ENCODE measurements around the gene FAM13B.
A peak's percentile ranks its signal among the peaks of the same experiment; 100 is the strongest.
"Not testable (repeated sequence)": the region's sequence is repeated elsewhere in the genome, so short reads cannot be mapped to it uniquely, and the experiment has no call there.

The FAM13B gene

DNA sequence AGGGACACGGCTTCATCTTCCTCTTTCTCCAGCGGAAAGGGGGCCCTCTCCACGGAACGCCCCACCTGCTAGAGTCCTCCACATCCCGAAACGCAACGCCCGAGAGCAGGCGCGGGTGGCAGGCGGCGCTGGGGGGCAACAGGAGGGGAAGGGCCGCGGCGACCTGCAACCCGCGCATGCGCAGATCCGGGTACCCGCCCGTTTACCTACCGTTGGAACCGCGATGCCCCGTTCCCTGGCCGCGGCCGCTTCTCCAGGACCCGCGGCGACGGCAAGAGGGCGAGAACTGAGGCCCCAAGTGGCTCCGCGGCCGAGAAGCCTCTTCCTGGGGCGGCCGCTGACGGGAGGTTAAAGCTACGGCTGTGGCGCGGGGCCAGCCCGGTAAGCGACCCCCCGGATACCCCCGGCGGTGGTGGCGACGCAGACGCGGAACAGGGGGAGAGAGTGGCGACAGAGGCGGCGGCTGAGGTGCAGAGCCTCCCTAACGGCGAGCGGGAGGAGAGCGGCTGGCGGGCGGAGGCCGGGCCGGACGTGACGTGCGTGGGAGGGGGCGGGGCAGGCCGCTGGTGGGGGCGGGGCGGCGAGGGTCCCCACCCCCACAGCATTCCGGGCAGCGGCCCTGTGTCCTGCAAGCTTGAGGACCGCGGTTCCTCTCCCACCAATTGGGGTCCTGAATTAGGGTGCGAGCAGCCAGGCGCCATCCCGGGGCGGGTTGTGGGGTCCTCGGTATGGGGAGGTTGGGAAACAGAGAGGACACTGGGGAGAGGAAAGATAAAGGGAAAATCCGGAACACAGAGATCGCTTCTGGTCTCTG, at the start of gene FAM13B:
Gene FAM13B, minus strand, starts transcription at position 508 of the 814 bp plus-strand sequence. CDS start 13,968 bp downstream, outside the sequence.
- Histone ChIP-seq H3K27ac (peak within 1 kb of the TSS; percentile 95), H3K4me3 (peak within 1 kb of the TSS; percentile 98), H3K36me3 (ENCODE audit: insufficient read depth, low read length) (peaks cover 6% of the 10 kb centered on the region; the same call in 1 of the 2 replicates), H3K9me3 (ENCODE audit: low read depth, low read length) (no peaks in the 10 kb centered on the region), H3K9ac (ENCODE audit: insufficient read length) (peak within 1 kb of the TSS; percentile 98)
- TF ChIP-seq EZH2 (IDR thresholded peaks at IDR 0.05) (no peak), POLR2AphosphoS5 (IDR thresholded peaks at IDR 0.05; ENCODE audit: borderline replicate concordance, low read depth, low read length) (peak; percentile 94), FOXP2 (optimal IDR thresholded peaks at IDR 0.05; ENCODE audit: control extremely low read depth, extremely low read length, insufficient read depth) (no peak)
- no peak for DNase-seq (ENCODE audit: low read depth, low spot score)

DNA sequence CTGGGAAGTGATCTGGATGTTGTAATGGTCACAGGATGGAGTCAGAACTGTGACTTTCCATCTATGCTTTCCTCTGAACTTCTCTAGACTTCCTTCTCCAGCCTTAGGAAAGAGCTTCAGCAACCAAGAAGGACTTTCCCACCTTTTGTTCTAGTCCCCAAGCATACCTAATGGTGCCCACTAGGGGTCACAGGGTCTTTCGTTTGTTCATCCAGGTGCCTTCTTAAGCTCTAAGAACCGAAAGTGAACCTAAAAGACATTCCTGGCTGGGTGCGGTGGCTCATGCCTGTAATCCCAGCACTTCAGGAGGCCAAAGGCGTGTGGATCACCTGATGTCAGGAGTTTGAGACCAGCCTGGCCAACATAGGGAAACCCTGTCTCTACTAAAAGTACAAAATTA, 49.2 kb upstream of the FAM13B start:
- no peak for DNase-seq (ENCODE audit: low read depth, low spot score)
- TF ChIP-seq EZH2 (IDR thresholded peaks at IDR 0.05), result no peak
- TF ChIP-seq FOXP2 (optimal IDR thresholded peaks at IDR 0.05; ENCODE audit: control extremely low read depth, extremely low read length, insufficient read depth), result no peak
- no peak for TF ChIP-seq POLR2AphosphoS5 (IDR thresholded peaks at IDR 0.05; ENCODE audit: borderline replicate concordance, low read depth, low read length)
- no peak overlapping the region for H3K9ac ChIP-seq (ENCODE audit: insufficient read length)
- H3K36me3 ChIP-seq (ENCODE audit: insufficient read depth, low read length), result no peaks in the 10 kb centered on the region
- no peak overlapping the region for H3K4me3 ChIP-seq
- H3K9me3 ChIP-seq (ENCODE audit: low read depth, low read length), result no peaks in the 10 kb centered on the region
- no peak overlapping the region for H3K27ac ChIP-seq

DNA sequence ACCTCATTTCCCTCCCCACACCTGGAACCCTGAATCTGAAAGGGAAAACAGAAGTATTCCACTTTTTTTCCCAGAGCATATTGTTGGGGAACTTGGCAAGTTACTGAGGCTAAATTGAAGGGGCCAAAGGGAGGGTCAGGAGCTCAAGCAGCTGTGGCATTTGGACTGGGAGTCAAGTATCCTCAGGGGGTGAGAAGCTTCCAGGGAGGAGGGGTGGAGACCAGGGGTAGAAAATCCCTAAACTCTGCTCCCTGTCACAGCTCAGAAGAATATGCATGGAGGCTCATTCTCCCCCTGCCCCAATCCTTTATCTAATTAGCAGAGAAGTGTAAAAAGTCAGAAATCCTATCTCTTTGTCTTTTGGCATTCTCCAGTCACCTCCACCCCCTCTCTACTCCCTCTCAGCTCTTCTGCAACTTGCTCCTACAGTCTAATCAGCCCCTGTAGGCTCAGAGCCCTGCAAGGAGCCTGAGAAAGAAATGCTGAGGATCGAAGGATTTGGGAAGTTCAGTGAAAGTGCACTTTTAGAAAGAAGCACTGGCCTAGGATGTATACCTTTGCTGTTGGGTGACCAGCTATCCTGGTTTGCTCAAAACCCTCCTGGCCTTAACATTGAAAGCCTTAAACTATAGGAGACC, 45.2 kb upstream of the FAM13B start:
- no peak overlapping the region for H3K4me3 ChIP-seq
- TF ChIP-seq EZH2 (IDR thresholded peaks at IDR 0.05) (no peak), FOXP2 (optimal IDR thresholded peaks at IDR 0.05; ENCODE audit: control extremely low read depth, extremely low read length, insufficient read depth) (no peak), POLR2AphosphoS5 (IDR thresholded peaks at IDR 0.05; ENCODE audit: borderline replicate concordance, low read depth, low read length) (no peak)

DNA sequence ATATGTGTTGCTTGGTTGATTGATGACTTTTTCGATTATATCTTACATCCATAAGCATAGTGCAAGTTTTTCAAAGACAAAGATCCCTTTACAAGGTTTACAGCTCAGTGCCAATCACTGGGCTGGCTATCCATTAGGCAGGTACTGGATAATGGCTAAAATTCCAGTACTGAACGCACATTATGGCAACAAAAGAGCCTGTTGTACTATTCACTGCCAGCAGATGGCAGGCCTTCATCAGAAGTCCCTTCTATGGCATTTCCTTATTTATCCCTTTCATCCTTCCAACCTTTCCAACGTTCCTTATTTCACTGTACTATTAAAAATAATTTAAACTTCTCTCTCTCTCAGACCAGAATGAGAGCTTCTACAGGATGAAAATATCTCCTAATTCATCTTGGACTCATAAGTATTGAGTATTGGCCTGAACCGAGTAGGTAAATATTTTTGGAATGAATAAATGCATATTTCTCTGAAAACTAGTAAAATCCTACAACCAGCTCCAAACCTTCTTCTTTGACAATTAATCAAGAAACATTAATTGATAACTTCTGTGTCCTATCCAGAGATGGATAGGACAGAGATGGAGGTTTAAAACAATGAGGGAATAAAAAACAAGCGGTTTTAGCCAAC, 44.3 kb upstream of the FAM13B start:
- DNase-seq (ENCODE audit: low read depth, low spot score), result peak; percentile 3
- no peak overlapping the region for H3K4me3 ChIP-seq
- H3K27ac ChIP-seq, result no peak overlapping the region
- no peak overlapping the region for H3K9ac ChIP-seq (ENCODE audit: insufficient read length)
- TF ChIP-seq FOXP2 (optimal IDR thresholded peaks at IDR 0.05; ENCODE audit: control extremely low read depth, extremely low read length, insufficient read depth) (no peak), EZH2 (IDR thresholded peaks at IDR 0.05) (no peak), POLR2AphosphoS5 (IDR thresholded peaks at IDR 0.05; ENCODE audit: borderline replicate concordance, low read depth, low read length) (no peak)
- H3K9me3 ChIP-seq (ENCODE audit: low read depth, low read length), result no peaks in the 10 kb centered on the region
- no peaks in the 10 kb centered on the region for H3K36me3 ChIP-seq (ENCODE audit: insufficient read depth, low read length)

More for the DNA sequence above, 45.2 kb upstream of the FAM13B start:
- Histone ChIP-seq H3K27ac (no peak overlapping the region), H3K36me3 (ENCODE audit: insufficient read depth, low read length) (no peaks in the 10 kb centered on the region), H3K9me3 (ENCODE audit: low read depth, low read length) (no peaks in the 10 kb centered on the region), H3K9ac (ENCODE audit: insufficient read length) (peak overlapping the region; percentile 25)
- no peak for DNase-seq (ENCODE audit: low read depth, low spot score)

DNA sequence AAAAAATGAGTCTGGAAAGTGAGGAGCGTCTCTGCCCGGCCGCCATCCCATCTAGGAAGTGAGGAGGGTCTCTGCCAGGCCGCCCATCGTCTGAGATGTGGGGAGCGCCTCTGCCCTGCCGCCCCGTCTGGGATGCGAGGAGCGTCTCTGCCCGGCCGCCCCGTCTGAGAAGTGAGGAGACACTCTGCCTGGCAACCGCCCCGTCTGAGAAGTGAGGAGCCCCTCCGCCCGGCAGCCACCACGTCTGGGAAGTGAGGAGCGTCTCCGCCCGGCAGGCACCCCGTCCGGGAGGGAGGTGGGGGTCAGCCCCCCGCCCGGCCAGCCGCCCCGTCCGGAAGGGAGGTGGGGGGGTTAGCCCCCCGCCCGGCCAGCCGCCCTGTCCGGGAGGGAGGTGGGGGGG, 37.1 kb upstream of the FAM13B start:
- not testable (repeated sequence) for H3K36me3 ChIP-seq (ENCODE audit: insufficient read depth, low read length); H3K4me3 ChIP-seq

DNA sequence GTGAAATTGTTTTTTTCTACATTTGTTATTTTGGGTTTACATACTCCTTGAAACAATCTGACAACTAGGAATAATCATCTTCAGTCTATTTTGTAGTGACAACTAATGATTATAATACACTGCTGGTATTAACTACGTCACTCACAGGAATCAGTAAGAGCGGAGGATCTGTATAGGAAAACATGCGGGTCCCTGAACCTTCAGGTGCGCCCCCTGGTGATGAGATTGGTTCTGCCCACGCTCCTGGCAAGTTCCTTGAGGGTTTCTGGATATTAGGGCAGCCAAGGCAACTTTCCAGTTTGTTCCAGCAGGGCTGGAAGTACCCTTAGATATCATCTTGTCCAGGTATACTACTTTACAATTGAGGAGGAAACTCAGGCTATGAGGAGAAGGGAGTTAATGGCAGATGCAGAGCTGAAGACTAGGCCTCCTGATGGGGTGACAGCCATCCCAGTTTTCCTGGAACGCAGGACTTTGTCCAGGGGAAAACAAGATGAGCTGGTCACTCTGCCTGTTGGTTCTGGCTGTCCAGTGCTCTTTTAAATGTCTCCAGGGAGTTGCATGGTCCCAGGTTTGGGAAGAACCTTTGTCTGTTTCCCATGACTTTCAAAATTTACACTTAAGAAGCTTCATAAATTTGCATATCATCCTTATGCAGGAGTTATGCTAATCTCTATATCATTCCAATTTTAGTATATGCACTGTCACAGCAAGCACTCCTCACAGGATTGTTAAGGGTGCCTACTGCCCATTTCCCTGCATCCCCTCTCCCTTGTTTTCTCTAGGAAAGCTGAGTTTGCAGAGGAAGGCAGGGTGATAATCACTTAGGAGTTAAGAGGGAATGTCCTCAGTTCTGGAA, 36.1 kb upstream of the FAM13B start:
- no peak overlapping the region for H3K9ac ChIP-seq (ENCODE audit: insufficient read length)
- peak; percentile 51 for DNase-seq (ENCODE audit: low read depth, low spot score)
- H3K9me3 ChIP-seq (ENCODE audit: low read depth, low read length), result no peaks in the 10 kb centered on the region
- H3K36me3 ChIP-seq (ENCODE audit: insufficient read depth, low read length), result no peaks in the 10 kb centered on the region
- H3K27ac ChIP-seq, result no peak overlapping the region
- H3K4me3 ChIP-seq, result no peak overlapping the region
- TF ChIP-seq POLR2AphosphoS5 (IDR thresholded peaks at IDR 0.05; ENCODE audit: borderline replicate concordance, low read depth, low read length) (no peak), FOXP2 (optimal IDR thresholded peaks at IDR 0.05; ENCODE audit: control extremely low read depth, extremely low read length, insufficient read depth) (no peak), EZH2 (IDR thresholded peaks at IDR 0.05) (no peak)

More for the DNA sequence above, 37.1 kb upstream of the FAM13B start:
- DNase-seq (ENCODE audit: low read depth, low spot score); H3K9ac ChIP-seq (ENCODE audit: insufficient read length); H3K9me3 ChIP-seq (ENCODE audit: low read depth, low read length); H3K27ac ChIP-seq: not testable (repeated sequence)

DNA sequence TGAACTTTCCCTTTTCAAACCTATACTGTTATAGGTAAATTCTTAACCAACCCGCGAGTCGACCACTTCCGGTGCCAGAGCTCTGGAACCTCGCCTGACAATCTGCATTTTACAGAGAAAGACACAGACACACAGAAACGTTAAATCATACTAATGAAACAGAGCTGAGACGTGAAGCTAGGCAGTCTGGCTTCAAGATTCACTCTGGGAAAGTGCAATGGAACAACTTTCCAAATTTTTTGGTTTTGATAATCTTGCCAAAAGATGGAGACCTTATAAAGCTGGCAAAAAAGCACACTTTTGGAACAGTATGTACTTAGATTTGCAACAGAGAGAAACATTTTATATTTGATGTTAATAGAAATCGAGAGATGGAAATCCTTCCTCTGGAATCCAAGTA, 35.1 kb upstream of the FAM13B start:
- no peak overlapping the region for H3K9ac ChIP-seq (ENCODE audit: insufficient read length)

More for the DNA sequence above, 35.1 kb upstream of the FAM13B start:
- no peak overlapping the region for H3K4me3 ChIP-seq
- H3K9me3 ChIP-seq (ENCODE audit: low read depth, low read length), result no peaks in the 10 kb centered on the region
- no peak for TF ChIP-seq POLR2AphosphoS5 (IDR thresholded peaks at IDR 0.05; ENCODE audit: borderline replicate concordance, low read depth, low read length)
- TF ChIP-seq FOXP2 (optimal IDR thresholded peaks at IDR 0.05; ENCODE audit: control extremely low read depth, extremely low read length, insufficient read depth), result no peak
- TF ChIP-seq EZH2 (IDR thresholded peaks at IDR 0.05), result no peak
- DNase-seq (ENCODE audit: low read depth, low spot score), result no peak
- no peaks in the 10 kb centered on the region for H3K36me3 ChIP-seq (ENCODE audit: insufficient read depth, low read length)
- H3K27ac ChIP-seq, result no peak overlapping the region
